GM12872 (cell line): Measurements from ENCODE around the gene COA7.

Experiments used
- CTCF ChIP-seq: IDR thresholded peaks from 3 replicates; pipeline ENCODE4 v1.5.1; 2011; ENCODE audit warnings: low read depth, mild to moderate bottlenecking, low read length, moderate library complexity; ENCODE audit not compliant: insufficient read depth

COA7 gene

GRCh38 chr1:52709016-52709415, 10.9 kb upstream of the COA7 start:
- no peak for TF ChIP-seq CTCF

GRCh38 chr1:52707927-52708655, 9.9 kb upstream of the COA7 start:
- no peak for TF ChIP-seq CTCF

GRCh38 chr1:52706941-52707926, 9.1 kb upstream of the COA7 start:
- TF ChIP-seq CTCF, result no peak

GRCh38 chr1:52706136-52706670, 8.1 kb upstream of the COA7 start:
- no peak for TF ChIP-seq CTCF

GRCh38 chr1:52702886-52703787, 5.0 kb upstream of the COA7 start:
- no peak for TF ChIP-seq CTCF

- no peak for TF ChIP-seq CTCF
Measured at GRCh38 chr1:52695627-52696026, 2.5 kb downstream of the COA7 start.
